A673 (cell line): ENCODE results near the gene EXOC3. TPM values are rescaled to one million over a fixed set of nuclear protein-coding genes. Genes with fewer than 3 reads are reported as not detected.
A peak's percentile ranks its signal among the peaks of the same experiment; 100 is the strongest.
"Not testable (repeated sequence)": the region's sequence is repeated elsewhere in the genome, so short reads cannot be mapped to it uniquely, and the experiment has no call there.

Source experiments
- BruUV-seq: library from RNA; stranded (reverse); fragments of 400-500 nt; replicated peaks from 2 replicates; lab custom pipeline; 2021; lab: Mats Ljungman, UMichigan
- CTCF ChIA-PET: fragments of 300-600 bp; sonication (Branson Sonifier 250); formaldehyde crosslinking; loops from one replicate; lab custom pipeline; 2022; ENCODE audit warnings: antibody characterized with exemption; lab: Charles Lee
- POLR2A ChIA-PET: fragments of 300-600 bp; sonication (Branson Sonifier 250); formaldehyde crosslinking; loops from one replicate; lab custom pipeline; 2022; ENCODE audit warnings: antibody characterized with exemption; ENCODE audit not compliant: low non-redundant PET; lab: Charles Lee
- DNase-seq: peaks from one replicate; pipeline ENCODE4 v3.0.0-alpha.2; 2015; ENCODE audit warnings: low spot score
- H3K27ac ChIP-seq: fragments of 200-600 bp; sonication (generic); 2 replicates; pipeline ENCODE4 v1.5.1; 2016; ENCODE audit warnings: mixed run types, low read depth, mild to moderate bottlenecking, mixed read lengths, antibody characterized with exemption, low read length; ENCODE audit not compliant: poor library complexity, severe bottlenecking
- H3K27me3 ChIP-seq: fragments of 200-600 bp; sonication (generic); replicated peaks from 2 replicates; pipeline ENCODE4 v1.6.1; 2017; ENCODE audit warnings: mixed run types, low read depth, mild to moderate bottlenecking, mixed read lengths, antibody characterized with exemption, low read length; ENCODE audit not compliant: insufficient read depth, poor library complexity
- H3K36me3 ChIP-seq: fragments of 200-600 bp; sonication (generic); 2 replicates; pipeline ENCODE4 v1.6.1; 2016; ENCODE audit warnings: mixed run types, mild to moderate bottlenecking, mixed read lengths, antibody characterized with exemption, low read length; ENCODE audit not compliant: insufficient read depth, poor library complexity, severe bottlenecking
- H3K4me1 ChIP-seq: fragments of 200-600 bp; sonication (generic); 2 replicates; pipeline ENCODE4 v1.6.1; 2017; ENCODE audit warnings: mixed run types, mild to moderate bottlenecking, mixed read lengths, antibody characterized with exemption, low read length; ENCODE audit not compliant: insufficient read depth, poor library complexity, severe bottlenecking
- H3K4me3 ChIP-seq: fragments of 200-600 bp; sonication (generic); 2 replicates; pipeline ENCODE4 v1.5.1; 2016; ENCODE audit warnings: low read depth, mixed run types, mild to moderate bottlenecking, mixed read lengths, low read length; ENCODE audit not compliant: poor library complexity, severe bottlenecking
- H3K9me3 ChIP-seq: fragments of 200-600 bp; sonication (generic); 2 replicates; pipeline ENCODE4 v1.6.1; 2016; ENCODE audit warnings: mixed run types, low read depth, mild to moderate bottlenecking, mixed read lengths, antibody characterized with exemption, low read length; ENCODE audit not compliant: poor library complexity, severe bottlenecking
- CTCF ChIP-seq: fragments of 300-800, 200-600 bp; sonication (generic); conservative IDR thresholded peaks from 2 replicates; pipeline ENCODE4 v1.5.1; 2017; ENCODE audit warnings: low read depth, mild to moderate bottlenecking, antibody characterized with exemption, low read length, moderate library complexity, mixed read lengths
- EZH2 ChIP-seq: fragments of 200-600 bp; sonication (generic); IDR thresholded peaks from 2 replicates; pipeline ENCODE4 v1.6.1; 2017; ENCODE audit warnings: borderline replicate concordance, low read depth, mild to moderate bottlenecking, mixed read lengths, antibody characterized with exemption, low read length; ENCODE audit not compliant: poor library complexity, severe bottlenecking
- intact Hi-C: fragments of 100-400 bp; cut with micrococcal nuclease; formaldehyde crosslinking; loops from one replicate; pipeline ENCODE4 v1.10.0; 2022; ENCODE audit not compliant: unreplicated experiment
- total RNA-seq: library from RNA; stranded (reverse); gene quantifications from 2 replicates; pipeline ENCODE4 v1.2.3, GENCODE V29; 2021

EXOC3 gene
- total RNA-seq, 1 experiment from 2014 or later = 46.7 TPM

- CTCF ChIA-PET = no interaction called here
- intact Hi-C loops = no loop called here
- peak; percentile 27 for DNase-seq
Measured at GRCh38 chr5:485946-486491, 43.0 kb downstream of the EXOC3 start.

GRCh38 chr5:486597-486996 is 43.6 kb downstream of the EXOC3 start:
- H3K36me3 ChIP-seq, H3K4me3 ChIP-seq, H3K27ac ChIP-seq, intact Hi-C loops, POLR2A ChIA-PET, H3K4me1 ChIP-seq, BruUV-seq, H3K9me3 ChIP-seq, H3K27me3 ChIP-seq, CTCF ChIA-PET, DNase-seq: not testable (repeated sequence)

More at GRCh38 chr5:485946-486491, 43.0 kb downstream of the EXOC3 start:
- Histone ChIP-seq H3K27me3 (peaks cover 5% of the 10 kb centered on the region), H3K27ac (no peak overlapping the region), H3K4me1 (no peaks in the 10 kb centered on the region), H3K9me3 (no peaks in the 10 kb centered on the region), H3K4me3 (no peak overlapping the region), H3K36me3 (no peaks in the 10 kb centered on the region)
- no peak for TF ChIP-seq CTCF
- no peak for TF ChIP-seq EZH2
- POLR2A ChIA-PET = no interaction called here
- no TSS peak for BruUV-seq

- TF ChIP-seq EZH2 = no peak
- no peak for TF ChIP-seq CTCF
- no TSS peak for BruUV-seq
- Histone ChIP-seq H3K27ac (no peak overlapping the region), H3K9me3 (no peaks in the 10 kb centered on the region), H3K4me3 (no peak overlapping the region), H3K36me3 (no peaks in the 10 kb centered on the region), H3K27me3 (peaks cover 14% of the 10 kb centered on the region), H3K4me1 (no peaks in the 10 kb centered on the region)
- CTCF ChIA-PET = no interaction called here
- intact Hi-C loops = no loop called here
- DNase-seq = no peak
- POLR2A ChIA-PET = no interaction called here
Measured at GRCh38 chr5:488241-488640, 45.3 kb downstream of the EXOC3 start.
